H9 (cell line): ENCODE data around the gene MRLN. TPM values are rescaled to one million over a fixed set of nuclear protein-coding genes. Genes with fewer than 3 reads are reported as not detected.

ENCODE experiments used
- DNase-seq: peaks from one replicate; pipeline ENCODE4 v3.0.0-alpha.2; 2017
- H2AFZ ChIP-seq: one replicate; pipeline ENCODE4 v1.6.1; 2013; ENCODE audit warnings: mild to moderate bottlenecking, low read length, control low read depth, moderate library complexity
- H2AK5ac ChIP-seq: 2 replicates; pipeline ENCODE4 v1.6.1; 2013; ENCODE audit warnings: low read length, control low read depth, mixed read lengths; ENCODE audit not compliant: insufficient read length
- H2BK120ac ChIP-seq: one replicate; pipeline ENCODE4 v1.6.1; 2013; ENCODE audit warnings: low read depth, mild to moderate bottlenecking, low read length, control low read depth, inconsistent platforms; ENCODE audit not compliant: poor library complexity, severe bottlenecking
- H2BK12ac ChIP-seq: 2 replicates; pipeline ENCODE4 v1.6.1; 2013; ENCODE audit warnings: low read length, control low read depth, mixed read lengths, low read depth; ENCODE audit not compliant: insufficient read length
- H2BK15ac ChIP-seq: 2 replicates; pipeline ENCODE4 v1.6.1; 2013; ENCODE audit warnings: low read depth, low read length, control low read depth
- H2BK20ac ChIP-seq: one replicate; pipeline ENCODE4 v1.6.1; 2013; ENCODE audit warnings: low read depth, mild to moderate bottlenecking, low read length, control low read depth, inconsistent platforms; ENCODE audit not compliant: poor library complexity, severe bottlenecking
- H2BK5ac ChIP-seq: 2 replicates; pipeline ENCODE4 v1.6.1; 2013; ENCODE audit warnings: low read length, control low read depth, mixed read lengths; ENCODE audit not compliant: insufficient read length
- H3K14ac ChIP-seq: 2 replicates; pipeline ENCODE4 v1.6.1; 2013; ENCODE audit warnings: low read length, control low read depth; ENCODE audit not compliant: insufficient read depth
- H3K18ac ChIP-seq: 2 replicates; pipeline ENCODE4 v1.6.1; 2013; ENCODE audit warnings: low read depth, mild to moderate bottlenecking, mixed read lengths, low read length, control low read depth; ENCODE audit not compliant: insufficient read length
- H3K23ac ChIP-seq: 2 replicates; pipeline ENCODE4 v1.6.1; 2013; ENCODE audit warnings: low read length, control low read depth, mixed read lengths, low read depth; ENCODE audit not compliant: insufficient read length
- H3K23me2 ChIP-seq: 2 replicates; pipeline ENCODE4 v1.6.1; 2013; ENCODE audit warnings: low read depth, mild to moderate bottlenecking, mixed read lengths, low read length, control low read depth; ENCODE audit not compliant: insufficient read length, poor library complexity, severe bottlenecking
- H3K27ac ChIP-seq: 2 replicates; pipeline ENCODE4 v1.5.1; 2013; ENCODE audit warnings: low read length, control low read depth, mixed read lengths, low read depth; ENCODE audit not compliant: insufficient read length
- H3K27me3 ChIP-seq: 2 replicates; pipeline ENCODE4 v1.6.1; 2013; ENCODE audit warnings: low read length, control low read depth, inconsistent platforms; ENCODE audit not compliant: insufficient read depth
- H3K4ac ChIP-seq: 2 replicates; pipeline ENCODE4 v1.6.1; 2013; ENCODE audit warnings: low read depth, mild to moderate bottlenecking, control low read depth, inconsistent platforms, low read length, moderate library complexity
- H3K4me1 ChIP-seq: 2 replicates; pipeline ENCODE4 v1.6.1; 2013; ENCODE audit warnings: low read length, control low read depth, inconsistent platforms; ENCODE audit not compliant: insufficient read depth
- H3K4me2 ChIP-seq: 2 replicates; pipeline ENCODE4 v1.6.1; 2013; ENCODE audit warnings: low read length, control low read depth, mixed read lengths; ENCODE audit not compliant: insufficient read length, insufficient read depth
- H3K56ac ChIP-seq: 2 replicates; pipeline ENCODE4 v1.6.1; 2013; ENCODE audit warnings: low read depth, mild to moderate bottlenecking, mixed read lengths, low read length, control low read depth; ENCODE audit not compliant: insufficient read length
- H3K79me1 ChIP-seq: 2 replicates; pipeline ENCODE4 v1.6.1; 2013; ENCODE audit warnings: low read depth, mild to moderate bottlenecking, moderate library complexity, low read length, control low read depth, inconsistent platforms; ENCODE audit not compliant: insufficient read depth, poor library complexity, severe bottlenecking
- H3K79me2 ChIP-seq: 2 replicates; pipeline ENCODE4 v1.6.1; 2013; ENCODE audit warnings: low read length, control low read depth, inconsistent platforms; ENCODE audit not compliant: insufficient read depth
- H3K9ac ChIP-seq: 2 replicates; pipeline ENCODE4 v1.6.1; 2013; ENCODE audit warnings: low read length, control low read depth, mixed read lengths; ENCODE audit not compliant: insufficient read length; ENCODE audit errors: extremely low read depth
- H3K9me3 ChIP-seq: one replicate; pipeline ENCODE4 v1.6.1; 2013; ENCODE audit warnings: low read depth, low read length, inconsistent platforms; ENCODE audit not compliant: control insufficient read depth
- H3T11ph ChIP-seq: one replicate; pipeline ENCODE4 v1.6.1; 2013; ENCODE audit warnings: mild to moderate bottlenecking, low read length, control low read depth, inconsistent platforms
- H4K20me1 ChIP-seq: one replicate; pipeline ENCODE4 v1.6.1; 2013; ENCODE audit not compliant: control insufficient read depth, insufficient read length, insufficient read depth
- H4K5ac ChIP-seq: 2 replicates; pipeline ENCODE4 v1.6.1; 2013; ENCODE audit warnings: low read depth, mild to moderate bottlenecking, mixed read lengths, low read length, control low read depth; ENCODE audit not compliant: insufficient read length
- H4K8ac ChIP-seq: replicated peaks from 2 replicates; pipeline ENCODE4 v1.6.1; 2013; ENCODE audit warnings: low read length, control low read depth, mixed read lengths, low read depth; ENCODE audit not compliant: insufficient read length
- H4K91ac ChIP-seq: 2 replicates; pipeline ENCODE4 v1.6.1; 2013; ENCODE audit warnings: low read depth, mild to moderate bottlenecking, moderate library complexity, mixed read lengths, low read length, control low read depth; ENCODE audit not compliant: insufficient read length
- H3K27ac Mint-ChIP-seq, 3 experiments: 2 replicates in 2 of 3; 3 replicates in 1 of 3; pipeline ENCODE4 v1.8.0; 2020 to 2021; ENCODE audit warnings: mixed read lengths in 3 of 3, mild to moderate bottlenecking in 1 of 3, moderate library complexity in 1 of 3
- H3K27me3 Mint-ChIP-seq: 2 replicates; pipeline ENCODE4 v1.8.0; 2021; ENCODE audit warnings: low read depth, mild to moderate bottlenecking, moderate library complexity, mixed read lengths
- H3K36me3 Mint-ChIP-seq, 3 experiments: 2 replicates in 2 of 3; 3 replicates in 1 of 3; pipeline ENCODE4 v1.8.0; 2020 to 2021; ENCODE audit warnings: low read depth in 3 of 3, mixed read lengths in 3 of 3; ENCODE audit not compliant: insufficient read depth in 1 of 3
- H3K4me1 Mint-ChIP-seq, 2 experiments: 2 replicates each; pipeline ENCODE4 v1.8.0; 2020; ENCODE audit warnings: mixed read lengths in 2 of 2
- H3K4me3 Mint-ChIP-seq, 2 experiments: 2 replicates in 1 of 2; 3 replicates in 1 of 2; pipeline ENCODE4 v1.8.0; 2020 to 2021; ENCODE audit warnings: mild to moderate bottlenecking in 2 of 2, mixed read lengths in 2 of 2, moderate library complexity in 1 of 2
- H3K9me3 Mint-ChIP-seq, 2 experiments: 2 replicates in 1 of 2; 3 replicates in 1 of 2; pipeline ENCODE4 v1.8.0; 2020; ENCODE audit warnings: mild to moderate bottlenecking in 2 of 2, mixed read lengths in 2 of 2, moderate library complexity in 1 of 2
- WGBS: extraction: QIAGEN DNeasy Blood & Tissue Kit; methylation state at CpG from one replicate; pipeline ENCODE4 v1.1.7; 2013; ENCODE audit warnings: missing lambda C conversion rate, low lambda C conversion rate, mixed read lengths; ENCODE audit not compliant: insufficient read length; ENCODE audit errors: extremely low coverage; 5-methylcytosine and 5-hydroxymethylcytosine counted together
- total RNA-seq: library from RNA; stranded (reverse); gene quantifications from 2 replicates; pipeline ENCODE4 v1.2.1, GENCODE V29; 2021
- TF ChIP-seq, protein P1 (sequence below): fragments of 200-600 bp; sonication (generic); conservative IDR thresholded peaks from 3 replicates; pipeline ENCODE4 v1.8.0; 2021; ENCODE audit warnings: antibody characterized with exemption, mild to moderate bottlenecking

Gene MRLN
- total RNA-seq, 1 experiment from 2014 or later = not detected

DNA sequence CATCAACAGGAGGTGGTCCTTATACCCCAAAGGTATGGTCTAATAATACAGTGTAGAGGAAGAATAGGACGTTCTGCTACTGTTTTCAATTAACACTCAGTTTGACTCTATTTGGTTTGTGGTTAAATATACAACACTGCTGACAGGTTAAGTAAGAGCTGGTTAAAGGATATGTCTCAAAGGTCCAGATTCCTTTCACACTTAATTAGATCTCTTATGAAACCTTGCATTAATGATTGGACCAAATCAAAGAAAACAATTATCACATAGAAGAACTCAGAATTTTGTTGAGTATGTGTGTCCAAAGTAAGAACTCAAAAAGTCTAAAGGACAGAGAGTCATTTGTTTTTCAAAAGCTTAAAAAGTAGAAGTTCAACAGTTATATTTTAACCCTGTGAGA lies 18.0 kb downstream of the MRLN start:
- Mint-ChIP-seq H3K27ac (no peak overlapping the region), H3K4me3 (no peak overlapping the region), H3K4me1 (peaks cover 3 to 4% of the 10 kb centered on the region in 2 experiments; a peak in 3 of 4 replicates), H3K36me3 (peaks cover 0 to 12% (median 3%) of the 10 kb centered on the region in 3 experiments; a peak in 2 of 7 replicates), H3K9me3 (peaks cover 3% of the 10 kb centered on the region in 2 experiments; a peak in 2 of 5 replicates), H3K27me3 (no peaks in the 10 kb centered on the region; the same call in 1 of the 2 replicates)
- no peak overlapping the region for H3K4me2 ChIP-seq
- no peak overlapping the region for H3K9ac ChIP-seq
- H3K4ac ChIP-seq = no peak overlapping the region
- no CpG with 5 or more reads among the region's 1 CpG for WGBS
- H3K23me2 ChIP-seq = no peaks in the 10 kb centered on the region
- no peak overlapping the region for H2BK5ac ChIP-seq
- H4K5ac ChIP-seq = no peak overlapping the region
- H3K79me1 ChIP-seq = no peaks in the 10 kb centered on the region
- TF ChIP-seq, protein P1, sequence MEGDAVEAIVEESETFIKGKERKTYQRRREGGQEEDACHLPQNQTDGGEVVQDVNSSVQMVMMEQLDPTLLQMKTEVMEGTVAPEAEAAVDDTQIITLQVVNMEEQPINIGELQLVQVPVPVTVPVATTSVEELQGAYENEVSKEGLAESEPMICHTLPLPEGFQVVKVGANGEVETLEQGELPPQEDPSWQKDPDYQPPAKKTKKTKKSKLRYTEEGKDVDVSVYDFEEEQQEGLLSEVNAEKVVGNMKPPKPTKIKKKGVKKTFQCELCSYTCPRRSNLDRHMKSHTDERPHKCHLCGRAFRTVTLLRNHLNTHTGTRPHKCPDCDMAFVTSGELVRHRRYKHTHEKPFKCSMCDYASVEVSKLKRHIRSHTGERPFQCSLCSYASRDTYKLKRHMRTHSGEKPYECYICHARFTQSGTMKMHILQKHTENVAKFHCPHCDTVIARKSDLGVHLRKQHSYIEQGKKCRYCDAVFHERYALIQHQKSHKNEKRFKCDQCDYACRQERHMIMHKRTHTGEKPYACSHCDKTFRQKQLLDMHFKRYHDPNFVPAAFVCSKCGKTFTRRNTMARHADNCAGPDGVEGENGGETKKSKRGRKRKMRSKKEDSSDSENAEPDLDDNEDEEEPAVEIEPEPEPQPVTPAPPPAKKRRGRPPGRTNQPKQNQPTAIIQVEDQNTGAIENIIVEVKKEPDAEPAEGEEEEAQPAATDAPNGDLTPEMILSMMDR = no peak
- H4K91ac ChIP-seq = no peak overlapping the region
- H3K18ac ChIP-seq = no peak overlapping the region
- DNase-seq = no peak
- H3T11ph ChIP-seq = no peak overlapping the region
- no peak overlapping the region for H3K27ac ChIP-seq
- H3K23ac ChIP-seq = no peak overlapping the region
- no peak overlapping the region for H3K56ac ChIP-seq
- H2AK5ac ChIP-seq = no peak overlapping the region
- no peaks in the 10 kb centered on the region for H3K27me3 ChIP-seq
- no peaks in the 10 kb centered on the region for H3K9me3 ChIP-seq
- H2BK120ac ChIP-seq = no peak overlapping the region
- no peaks in the 10 kb centered on the region for H4K20me1 ChIP-seq
- no peak overlapping the region for H4K8ac ChIP-seq
- H3K79me2 ChIP-seq = no peaks in the 10 kb centered on the region
- H3K4me1 ChIP-seq = no peaks in the 10 kb centered on the region
- no peak overlapping the region for H3K14ac ChIP-seq
- H2AFZ ChIP-seq = no peak overlapping the region
- no peak overlapping the region for H2BK20ac ChIP-seq
- H2BK12ac ChIP-seq = no peak overlapping the region
- no peak overlapping the region for H2BK15ac ChIP-seq
